G401 (cell line): Measurements from ENCODE around the gene CCDC39. TPM values are rescaled to one million over a fixed set of nuclear protein-coding genes. Genes with fewer than 3 reads are reported as not detected.
A peak's percentile ranks its signal among the peaks of the same experiment; 100 is the strongest.

Experiments used
- DNase-seq: peaks from one replicate; pipeline ENCODE4 v3.0.0-alpha.2; 2015; ENCODE audit warnings: low spot score
- in situ Hi-C: cut with HindIII; loops from 2 replicates; pipeline ENCODE4 v1.10.0; 2016; ENCODE audit warnings: low sequenced_read_pairs, mixed read lengths
- total RNA-seq: library from RNA; depleted of rRNA; stranded (reverse); fragments of >200 nt; shearing (Covaris generic); gene quantifications from 2 replicates; pipeline ENCODE4 v1.2.3, GENCODE V29; 2014; rRNA removed

The CCDC39 gene
- total RNA-seq, result not detected in 2 replicates

GRCh38 chr3:180679178-180680096 lies at the start of gene CCDC39:
Gene CCDC39, minus strand, starts transcription at chr3:180679489. Its CDS starts 109 bp downstream, at chr3:180679380.
- peak; percentile 76 for DNase-seq

GRCh38 chr3:180720012-180720411 lies 40.7 kb upstream of the CCDC39 start:
- no peak for DNase-seq
- in situ Hi-C loops, result no loop called here

More at GRCh38 chr3:180679178-180680096, at the start of gene CCDC39:
- in situ Hi-C loops, result no loop called here

GRCh38 chr3:180707896-180708295 lies 28.6 kb upstream of the CCDC39 start:
- in situ Hi-C loops, result no loop called here
- DNase-seq, result no peak

GRCh38 chr3:180705619-180706018 lies 26.3 kb upstream of the CCDC39 start:
- in situ Hi-C loops, result no loop called here
- DNase-seq, result no peak

- in situ Hi-C loops, result no loop called here
- no peak for DNase-seq
Measured at GRCh38 chr3:180704532-180704931, 25.2 kb upstream of the CCDC39 start.

GRCh38 chr3:180700941-180701340 lies 21.7 kb upstream of the CCDC39 start:
- DNase-seq, result no peak
- in situ Hi-C loops, result no loop called here

- in situ Hi-C loops, result no loop called here
- DNase-seq, result no peak
Measured at GRCh38 chr3:180698760-180699270, 19.5 kb upstream of the CCDC39 start.

GRCh38 chr3:180694321-180694720 lies 15.0 kb upstream of the CCDC39 start:
- no peak for DNase-seq
- in situ Hi-C loops, result no loop called here

GRCh38 chr3:180693656-180694055 lies 14.4 kb upstream of the CCDC39 start:
- in situ Hi-C loops, result no loop called here

GRCh38 chr3:180690061-180690460 lies 10.8 kb upstream of the CCDC39 start:
- in situ Hi-C loops, result no loop called here
- no peak for DNase-seq

More at GRCh38 chr3:180693656-180694055, 14.4 kb upstream of the CCDC39 start:
- no peak for DNase-seq

- DNase-seq, result no peak
Measured at GRCh38 chr3:180684807-180685206, 5.5 kb upstream of the CCDC39 start.

GRCh38 chr3:180683816-180684215 lies 4.5 kb upstream of the CCDC39 start:
- in situ Hi-C loops, result no loop called here
- DNase-seq, result no peak

More at GRCh38 chr3:180684807-180685206, 5.5 kb upstream of the CCDC39 start:
- in situ Hi-C loops, result no loop called here

GRCh38 chr3:180680097-180680430 lies 775 bp upstream of the CCDC39 start:
- peak; percentile 37 for DNase-seq
- in situ Hi-C loops, result no loop called here

GRCh38 chr3:180678231-180678630 lies 1.1 kb downstream of the CCDC39 start:
- in situ Hi-C loops, result no loop called here
- no peak for DNase-seq

GRCh38 chr3:180661444-180661843 lies 17.8 kb downstream of the CCDC39 start:
- in situ Hi-C loops, result no loop called here
- DNase-seq, result no peak

GRCh38 chr3:180657094-180657493 lies 22.2 kb downstream of the CCDC39 start:
- DNase-seq, result no peak
- in situ Hi-C loops, result no loop called here

- in situ Hi-C loops, result no loop called here
- no peak for DNase-seq
Measured at GRCh38 chr3:180656406-180656805, 22.9 kb downstream of the CCDC39 start.

- in situ Hi-C loops, result no loop called here
- no peak for DNase-seq
Measured at GRCh38 chr3:180646187-180646790, 33.0 kb downstream of the CCDC39 start.

GRCh38 chr3:180640987-180641386 lies 38.3 kb downstream of the CCDC39 start:
- in situ Hi-C loops, result no loop called here
- no peak for DNase-seq

GRCh38 chr3:180633722-180634121 lies 45.6 kb downstream of the CCDC39 start:
- in situ Hi-C loops, result no loop called here
- DNase-seq, result no peak
